Activated gamma-delta T cell treated with anti-CD3 and anti-CD28 coated beads, Interleukin-2, amount 50 U/mL, for 16 hours (primary cell): Measurements from ENCODE around the gene IRF2.

Experiments used
- DNase-seq: peaks from one replicate; pipeline ENCODE4 v3.0.0-alpha.2; 2020; ENCODE audit warnings: low read depth

Gene IRF2

DNA sequence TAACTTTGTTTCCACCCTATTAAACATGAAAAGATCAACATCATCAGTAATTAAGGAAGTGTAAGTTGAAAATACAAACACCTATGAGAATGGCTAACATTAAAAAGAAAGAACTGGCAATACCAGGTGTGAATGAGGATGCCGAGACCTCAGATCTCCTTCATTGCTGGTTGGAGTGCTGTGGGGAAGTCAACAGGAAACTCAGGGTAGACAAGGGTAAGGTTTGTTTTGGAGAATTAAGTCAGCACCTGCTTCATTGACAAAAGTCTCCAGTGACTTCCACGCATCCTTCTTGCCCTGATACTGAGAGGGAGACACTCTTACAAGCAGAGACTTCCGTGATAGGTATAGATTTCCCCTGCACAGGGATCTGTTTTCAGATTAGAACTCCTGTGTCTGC, 106.1 kb downstream of the IRF2 start:
- DNase-seq: no peak

- no peak for DNase-seq
Measured at GRCh38 chr4:184364100-184364921, 110.0 kb downstream of the IRF2 start.

DNA sequence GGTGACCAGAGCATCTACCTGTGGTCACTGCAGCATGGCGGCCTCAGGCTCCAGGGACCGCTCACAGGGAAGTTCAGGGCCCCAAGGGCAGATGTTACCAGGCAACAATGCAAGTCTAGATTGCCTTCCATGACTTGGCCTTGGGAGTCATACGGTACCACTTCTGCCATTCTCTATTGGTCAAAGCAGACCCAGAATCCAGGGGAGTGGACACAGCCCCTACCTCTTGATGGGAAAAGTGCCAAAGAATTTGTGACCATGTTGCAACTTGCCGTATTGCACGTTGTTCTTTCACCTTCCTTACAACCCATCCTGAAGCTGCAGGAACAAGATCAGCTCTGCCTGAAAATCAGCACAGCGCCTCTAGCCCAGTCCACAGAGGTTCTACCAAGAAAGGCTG, 111.1 kb downstream of the IRF2 start:
- DNase-seq: no peak

DNA sequence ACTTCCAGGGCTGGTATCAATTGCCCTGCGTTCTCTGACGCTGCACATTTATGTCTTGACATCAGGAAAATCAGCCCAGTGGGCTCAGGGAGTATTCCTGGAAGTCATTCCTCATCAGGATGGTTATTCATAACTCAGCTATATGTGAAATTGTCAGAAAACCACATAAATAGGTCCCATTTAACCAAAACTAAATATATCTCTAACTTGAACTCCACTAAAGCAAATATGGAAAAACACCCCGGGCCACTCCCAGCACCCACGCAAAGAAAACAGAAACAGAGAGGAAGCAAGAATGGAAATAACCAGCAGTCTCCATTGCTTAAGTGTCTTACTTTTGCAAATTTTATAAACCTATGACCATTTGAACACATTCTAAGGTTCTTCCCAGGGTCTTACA, 112.0 kb downstream of the IRF2 start:
- no peak for DNase-seq

DNA sequence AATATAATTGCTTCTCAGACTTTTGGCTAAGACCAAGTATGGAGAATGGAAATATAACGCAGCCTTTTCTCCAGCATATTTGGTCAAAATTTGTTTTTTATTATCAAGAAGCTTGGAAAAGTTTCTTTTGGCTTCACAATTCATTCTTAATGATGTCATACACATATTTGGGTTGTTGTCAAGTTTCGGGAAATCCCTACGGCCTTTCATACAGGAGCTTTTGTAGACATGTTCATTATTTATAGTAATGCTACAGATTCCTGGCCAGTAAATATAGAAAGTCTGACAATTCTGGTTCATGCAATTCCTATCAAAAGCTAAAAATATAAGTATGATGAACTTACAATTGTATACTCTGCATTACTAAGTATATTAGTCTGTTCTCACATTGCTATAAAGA, 112.9 kb downstream of the IRF2 start:
- DNase-seq: no peak

- DNase-seq: no peak
Measured at GRCh38 chr4:184359888-184360287, 114.5 kb downstream of the IRF2 start.

- DNase-seq: no peak
Measured at GRCh38 chr4:184358521-184359232, 115.7 kb downstream of the IRF2 start.

DNA sequence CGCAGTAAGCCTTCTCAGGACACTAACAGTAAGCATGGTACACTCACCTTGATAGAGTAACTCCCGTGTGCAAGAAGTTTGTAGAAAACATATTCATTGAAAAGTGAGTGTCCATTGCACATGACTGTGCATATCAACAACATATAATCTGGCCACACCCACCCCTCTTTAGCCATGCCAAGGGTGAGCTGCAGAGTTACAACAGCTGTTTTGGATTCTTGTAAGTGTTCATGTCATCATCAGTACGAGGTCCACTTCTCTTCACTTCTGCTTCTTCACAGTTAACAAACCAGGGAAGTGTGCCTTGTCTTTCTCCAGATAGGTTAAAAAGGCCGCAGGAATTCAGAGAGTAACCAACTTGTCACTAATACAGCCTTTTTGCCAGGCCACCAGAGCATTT, 116.6 kb downstream of the IRF2 start:
- no peak for DNase-seq

- DNase-seq: no peak
Measured at GRCh38 chr4:184357165-184357564, 117.2 kb downstream of the IRF2 start.

DNA sequence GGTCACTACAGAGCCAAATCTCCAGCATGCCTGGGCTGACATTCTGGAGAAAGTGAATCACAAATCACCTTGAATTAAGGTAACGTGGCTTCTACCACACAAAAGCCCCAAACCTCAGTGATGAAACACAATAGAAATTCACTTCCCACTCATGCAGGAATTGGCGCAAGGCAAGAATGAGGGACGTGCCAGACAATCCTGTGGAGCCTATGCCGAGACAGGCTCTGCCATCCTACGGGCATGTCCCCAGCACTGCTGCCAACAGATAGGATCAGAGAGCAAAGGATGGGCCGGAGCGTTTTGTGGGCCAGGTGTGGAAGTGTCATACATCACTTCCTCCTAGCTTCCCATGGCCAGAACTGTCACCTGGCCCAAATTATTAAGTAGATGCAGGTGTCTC, 118.0 kb downstream of the IRF2 start:
- DNase-seq: no peak

- no peak for DNase-seq
Measured at GRCh38 chr4:184355857-184356256, 118.5 kb downstream of the IRF2 start.

GRCh38 chr4:184355111-184355604, 119.2 kb downstream of the IRF2 start:
- DNase-seq: no peak

- no peak for DNase-seq
Measured at GRCh38 chr4:184352891-184353290, 121.5 kb downstream of the IRF2 start.

DNA sequence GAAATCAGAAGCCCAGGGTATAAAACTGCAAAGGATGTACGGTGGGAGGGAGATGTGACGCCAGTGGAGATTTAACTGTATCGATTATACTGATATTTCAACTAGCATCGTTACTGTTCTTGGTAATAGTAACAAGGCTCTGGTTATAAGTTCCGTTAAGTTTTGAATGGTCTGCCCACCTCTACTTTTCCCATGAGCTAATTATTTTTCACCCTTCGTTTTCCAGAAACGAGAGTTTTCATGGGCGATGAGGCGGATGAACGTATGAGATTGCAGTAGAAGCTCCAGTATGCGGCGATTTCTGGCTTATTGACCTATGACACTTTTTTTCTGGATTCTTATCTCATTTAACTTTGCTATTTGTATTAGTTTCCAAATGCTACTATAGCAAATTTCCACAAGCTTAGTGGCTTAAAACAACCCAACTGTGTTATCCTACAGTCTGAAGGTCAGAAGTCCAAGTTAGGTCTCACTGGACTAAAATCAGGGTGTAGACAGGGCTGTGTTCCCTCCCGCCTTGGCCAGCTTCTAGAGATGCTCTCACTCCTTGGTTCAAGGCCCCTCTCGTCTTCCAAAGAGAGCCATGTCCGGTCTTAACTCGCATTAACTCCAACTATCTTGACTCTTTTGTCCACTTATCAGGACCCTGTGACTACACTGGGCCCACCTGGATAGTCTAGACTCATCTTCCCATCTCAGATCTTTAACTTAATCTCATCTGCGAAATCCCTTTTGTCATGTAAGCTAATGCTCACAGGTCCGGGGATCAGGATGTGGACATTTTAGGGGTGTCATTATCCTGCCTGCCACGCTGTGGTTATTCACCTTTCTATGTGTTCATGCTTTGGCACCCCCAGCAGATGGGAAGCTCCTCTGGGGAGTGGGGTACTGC, 122.5 kb downstream of the IRF2 start:
- DNase-seq: no peak

GRCh38 chr4:184350964-184351363, 123.4 kb downstream of the IRF2 start:
- no peak for DNase-seq

GRCh38 chr4:184350213-184350817, 124.0 kb downstream of the IRF2 start:
- DNase-seq: no peak

- DNase-seq: no peak
Measured at GRCh38 chr4:184349283-184350039, 124.9 kb downstream of the IRF2 start.

DNA sequence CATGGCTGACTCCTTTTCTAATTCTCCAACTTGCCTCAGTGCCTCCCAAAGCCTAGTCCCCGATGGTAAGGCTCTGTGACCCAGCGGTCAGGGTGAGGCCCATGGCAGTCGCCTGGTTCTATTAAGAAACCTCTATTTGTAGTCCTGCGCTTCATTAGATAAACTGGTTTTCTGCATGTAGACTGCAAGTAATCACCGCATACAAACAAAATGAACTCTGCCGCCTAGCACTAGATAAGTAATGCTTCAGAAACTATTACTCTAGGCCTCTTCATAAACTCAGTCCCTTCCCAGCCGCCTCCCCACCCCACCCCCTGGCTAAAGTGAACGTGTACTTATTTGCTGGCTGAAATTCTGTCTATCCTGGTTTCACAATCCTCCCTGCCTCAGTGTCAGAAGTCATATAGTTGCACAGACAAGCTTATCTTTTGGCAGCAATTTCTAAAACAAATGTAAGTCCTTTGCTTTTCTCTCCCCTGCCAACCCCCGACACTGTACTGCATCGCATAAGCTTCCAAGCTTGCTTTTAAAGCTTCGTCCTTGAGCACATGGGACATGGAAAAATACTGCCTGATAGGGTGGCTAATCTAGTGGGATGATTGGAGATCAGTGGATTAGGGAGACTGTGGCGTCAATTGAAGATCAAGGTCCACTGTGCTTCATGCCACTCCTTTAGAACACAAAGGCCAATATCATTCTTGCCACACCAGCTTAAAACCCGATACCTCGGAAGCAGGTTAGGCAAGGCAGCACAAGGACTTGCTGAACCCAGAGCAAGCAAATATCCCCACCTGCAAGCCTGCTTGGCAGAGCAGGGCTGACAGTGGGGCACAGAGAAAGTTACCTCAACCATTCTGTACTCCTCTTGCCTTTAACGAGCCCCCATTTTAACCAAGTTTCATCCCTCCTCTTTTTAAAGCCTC, 125.8 kb downstream of the IRF2 start:
- no peak for DNase-seq

DNA sequence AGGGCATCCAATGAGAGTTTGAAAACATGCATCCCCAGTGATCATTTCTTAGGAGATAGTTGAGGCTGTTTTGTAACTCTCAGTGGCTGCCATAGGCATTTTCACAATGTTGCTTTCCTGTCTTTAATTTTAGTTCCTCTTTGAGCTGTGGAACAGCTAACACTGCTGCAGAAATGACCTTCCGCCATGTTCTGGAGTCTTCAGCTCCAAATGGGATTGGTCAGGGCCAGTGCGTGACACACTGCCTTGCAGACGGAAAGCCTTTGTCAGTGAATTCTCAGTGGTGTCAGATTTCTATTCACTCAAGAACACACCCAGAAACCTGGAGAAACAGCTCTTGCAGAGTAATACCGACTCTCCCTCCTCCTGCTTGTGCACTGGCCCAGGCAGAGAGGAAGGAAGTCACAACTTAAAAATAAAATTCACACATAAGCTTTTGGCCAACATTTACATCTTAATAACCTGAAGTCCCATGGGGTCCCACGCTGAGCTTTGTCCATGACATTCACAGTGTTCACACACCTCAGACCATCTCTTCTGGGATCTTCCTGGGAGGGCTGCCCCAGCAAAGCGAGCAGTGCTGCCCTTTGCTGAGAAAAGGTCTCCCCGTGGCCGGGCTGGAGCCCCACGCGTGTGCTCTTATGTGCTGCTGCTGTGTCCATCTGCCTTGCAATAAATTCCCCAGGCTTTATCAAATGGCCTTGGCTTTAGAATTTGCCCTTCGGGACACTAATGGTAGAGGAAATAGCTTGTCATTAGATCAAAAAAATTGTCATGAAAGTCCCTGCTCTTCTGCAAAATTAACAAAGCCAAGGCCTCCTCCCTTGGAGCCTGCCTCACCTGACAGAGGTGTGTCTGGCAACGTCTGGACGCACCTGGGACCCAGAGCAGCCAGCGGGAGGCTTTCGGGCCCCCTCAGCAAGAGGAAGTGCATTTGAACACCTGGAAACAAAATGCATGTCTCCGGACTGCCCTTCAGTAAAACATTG, 126.8 kb downstream of the IRF2 start:
- DNase-seq: no peak
